ENCODE data around the gene PPEF1. TPM values are rescaled to one million over a fixed set of nuclear protein-coding genes. Genes with fewer than 3 reads are reported as not detected.

The PPEF1 gene
- total and polyA plus RNA-seq, 2 of the 13 experiments (the other 11 are each of a cell fraction or from before 2014, with no cell fraction given): not detected

DNA sequence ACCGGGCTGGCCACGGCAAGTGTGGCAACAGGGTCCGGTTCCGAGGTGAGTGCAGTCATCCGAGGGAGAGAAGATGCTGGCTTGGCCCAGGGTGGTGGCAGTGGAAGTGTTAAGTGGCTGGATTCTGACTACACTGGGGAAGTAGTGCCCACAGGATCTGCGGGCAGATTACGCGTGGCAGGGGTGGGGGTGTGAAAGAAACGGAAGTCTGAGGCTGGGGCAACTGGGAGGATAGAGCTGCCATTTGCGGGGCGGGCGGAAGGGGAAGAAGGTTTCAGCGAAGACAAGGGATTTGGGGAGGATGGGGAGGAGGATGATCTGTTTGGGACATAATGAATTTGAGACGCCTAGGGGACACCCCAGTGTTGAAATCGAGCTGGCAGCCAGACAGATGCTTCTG, 40.8 kb upstream of the PPEF1 start (continued):
- TF ChIP-seq, protein P1, sequence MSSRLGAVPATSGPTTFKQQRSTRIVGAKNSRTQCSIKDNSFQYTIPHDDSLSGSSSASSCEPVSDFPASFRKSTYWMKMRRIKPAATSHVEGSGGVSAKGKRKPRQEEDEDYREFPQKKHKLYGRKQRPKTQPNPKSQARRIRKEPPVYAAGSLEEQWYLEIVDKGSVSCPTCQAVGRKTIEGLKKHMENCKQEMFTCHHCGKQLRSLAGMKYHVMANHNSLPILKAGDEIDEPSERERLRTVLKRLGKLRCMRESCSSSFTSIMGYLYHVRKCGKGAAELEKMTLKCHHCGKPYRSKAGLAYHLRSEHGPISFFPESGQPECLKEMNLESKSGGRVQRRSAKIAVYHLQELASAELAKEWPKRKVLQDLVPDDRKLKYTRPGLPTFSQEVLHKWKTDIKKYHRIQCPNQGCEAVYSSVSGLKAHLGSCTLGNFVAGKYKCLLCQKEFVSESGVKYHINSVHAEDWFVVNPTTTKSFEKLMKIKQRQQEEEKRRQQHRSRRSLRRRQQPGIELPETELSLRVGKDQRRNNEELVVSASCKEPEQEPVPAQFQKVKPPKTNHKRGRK (CRISPR knock-in tag; IDR thresholded peaks at IDR 0.05): no peak
- TF ChIP-seq, protein P2, sequence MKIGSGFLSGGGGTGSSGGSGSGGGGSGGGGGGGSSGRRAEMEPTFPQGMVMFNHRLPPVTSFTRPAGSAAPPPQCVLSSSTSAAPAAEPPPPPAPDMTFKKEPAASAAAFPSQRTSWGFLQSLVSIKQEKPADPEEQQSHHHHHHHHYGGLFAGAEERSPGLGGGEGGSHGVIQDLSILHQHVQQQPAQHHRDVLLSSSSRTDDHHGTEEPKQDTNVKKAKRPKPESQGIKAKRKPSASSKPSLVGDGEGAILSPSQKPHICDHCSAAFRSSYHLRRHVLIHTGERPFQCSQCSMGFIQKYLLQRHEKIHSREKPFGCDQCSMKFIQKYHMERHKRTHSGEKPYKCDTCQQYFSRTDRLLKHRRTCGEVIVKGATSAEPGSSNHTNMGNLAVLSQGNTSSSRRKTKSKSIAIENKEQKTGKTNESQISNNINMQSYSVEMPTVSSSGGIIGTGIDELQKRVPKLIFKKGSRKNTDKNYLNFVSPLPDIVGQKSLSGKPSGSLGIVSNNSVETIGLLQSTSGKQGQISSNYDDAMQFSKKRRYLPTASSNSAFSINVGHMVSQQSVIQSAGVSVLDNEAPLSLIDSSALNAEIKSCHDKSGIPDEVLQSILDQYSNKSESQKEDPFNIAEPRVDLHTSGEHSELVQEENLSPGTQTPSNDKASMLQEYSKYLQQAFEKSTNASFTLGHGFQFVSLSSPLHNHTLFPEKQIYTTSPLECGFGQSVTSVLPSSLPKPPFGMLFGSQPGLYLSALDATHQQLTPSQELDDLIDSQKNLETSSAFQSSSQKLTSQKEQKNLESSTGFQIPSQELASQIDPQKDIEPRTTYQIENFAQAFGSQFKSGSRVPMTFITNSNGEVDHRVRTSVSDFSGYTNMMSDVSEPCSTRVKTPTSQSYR (CRISPR knock-in tag; IDR thresholded peaks at IDR 0.05; ENCODE audit: borderline replicate concordance): no peak
- TF ChIP-seq FOXK2 (IDR thresholded peaks at IDR 0.05): no peak
- no peak for TF ChIP-seq ZNF556 (CRISPR knock-in tag; IDR thresholded peaks at IDR 0.05; ENCODE audit: borderline replicate concordance)
- TF ChIP-seq NCOR1 (IDR thresholded peaks at IDR 0.05; ENCODE audit: borderline replicate concordance, low read length): no peak
- no peak for TF ChIP-seq KLF13 (CRISPR knock-in tag; IDR thresholded peaks at IDR 0.05)
- no peak for TF ChIP-seq ZNF639 (CRISPR knock-in tag; conservative IDR thresholded peaks at IDR 0.05)

Measured in HepG2 (cell line).